WTC11 (cell line): ENCODE data around the gene KLK1. TPM values are rescaled to one million over a fixed set of nuclear protein-coding genes. Genes with fewer than 3 reads are reported as not detected.

Experiments used
- ATAC-seq: fragments of 200-7000 bp; cut with Tn5 transposase; 2 replicates; pipeline ENCODE4 v1.10.0; 2021; ENCODE audit warnings: mild to moderate bottlenecking, moderate library complexity
- CTCF ChIA-PET: fragments of 300-600 bp; sonication (Branson Sonifier 250); formaldehyde crosslinking; loops from one replicate; lab custom pipeline; 2021; ENCODE audit warnings: antibody characterized with exemption; lab: Charles Lee
- POLR2A ChIA-PET: fragments of 350-600 bp; sonication (Branson Sonifier 250); formaldehyde crosslinking; loops from one replicate; lab custom pipeline; 2021; ENCODE audit warnings: antibody characterized with exemption; lab: Charles Lee
- DNase-seq: peaks from one replicate; pipeline ENCODE4 v3.0.0; 2021; ENCODE audit warnings: low spot score
- H3K27ac Mint-ChIP-seq: 2 replicates; pipeline ENCODE4 v1.8.0; 2021; ENCODE audit warnings: mixed read lengths
- H3K27me3 Mint-ChIP-seq: 2 replicates; pipeline ENCODE4 v1.8.0; 2021; ENCODE audit warnings: low read depth, mild to moderate bottlenecking, moderate library complexity, mixed read lengths
- H3K36me3 Mint-ChIP-seq: 2 replicates; pipeline ENCODE4 v1.8.0; 2021; ENCODE audit warnings: mixed read lengths
- H3K4me1 Mint-ChIP-seq: 2 replicates; pipeline ENCODE4 v1.8.0; 2022; ENCODE audit warnings: mixed read lengths
- H3K4me3 Mint-ChIP-seq: 2 replicates; pipeline ENCODE4 v1.8.0; 2021; ENCODE audit warnings: mild to moderate bottlenecking, moderate library complexity, mixed read lengths
- H3K9me3 Mint-ChIP-seq: 2 replicates; pipeline ENCODE4 v1.8.0; 2021; ENCODE audit warnings: mixed read lengths
- AR ChIP-seq: fragments of 250-450 bp; sonication (Bioruptor Pico); IDR thresholded peaks from 2 replicates; pipeline ENCODE4 v1.9.0; 2021; ENCODE audit warnings: mild to moderate bottlenecking
- ATF1 ChIP-seq: sonication (generic); formaldehyde crosslinking; IDR thresholded peaks from 2 replicates; pipeline ENCODE4 v1.8.1; 2023; ENCODE audit warnings: mild to moderate bottlenecking, moderate library complexity, missing genetic modification reagents
- ATF2 ChIP-seq: sonication (generic); formaldehyde crosslinking; IDR thresholded peaks from 2 replicates; pipeline ENCODE4 v1.8.1; 2022; ENCODE audit warnings: low read depth, missing genetic modification reagents, borderline replicate concordance
- ELF4 ChIP-seq: sonication (generic); formaldehyde crosslinking; IDR thresholded peaks from 2 replicates; pipeline ENCODE4 v1.8.1; 2022; ENCODE audit warnings: low read depth, mild to moderate bottlenecking, moderate library complexity, missing genetic modification reagents
- ERG ChIP-seq: fragments of 250-450 bp; sonication (Bioruptor Pico); IDR thresholded peaks from 2 replicates; pipeline ENCODE4 v1.8.0; 2021; ENCODE audit warnings: mild to moderate bottlenecking
- KAT7 ChIP-seq: sonication (generic); formaldehyde crosslinking; IDR thresholded peaks from 2 replicates; pipeline ENCODE4 v1.8.1; 2023; ENCODE audit warnings: missing genetic modification reagents, mild to moderate bottlenecking, borderline replicate concordance
- MAX ChIP-seq: sonication (generic); formaldehyde crosslinking; IDR thresholded peaks from 2 replicates; pipeline ENCODE4 v1.8.0; 2022; ENCODE audit warnings: mild to moderate bottlenecking, missing genetic modification reagents
- MXD4 ChIP-seq: fragments of 250-450 bp; sonication (Bioruptor Pico); IDR thresholded peaks from 2 replicates; pipeline ENCODE4 v1.8.0; 2021; ENCODE audit warnings: mild to moderate bottlenecking, moderate library complexity, borderline replicate concordance
- MYBL2 ChIP-seq: sonication (generic); formaldehyde crosslinking; IDR thresholded peaks from 2 replicates; pipeline ENCODE4 v1.8.1; 2023; ENCODE audit warnings: mild to moderate bottlenecking, moderate library complexity, missing genetic modification reagents
- NR3C1 ChIP-seq: sonication (generic); formaldehyde crosslinking; conservative IDR thresholded peaks from 2 replicates; pipeline ENCODE4 v1.8.1; 2023; ENCODE audit warnings: low read depth, mild to moderate bottlenecking, missing genetic modification reagents
- PREB ChIP-seq: sonication (generic); formaldehyde crosslinking; IDR thresholded peaks from 2 replicates; pipeline ENCODE4 v1.8.1; 2022; ENCODE audit warnings: mild to moderate bottlenecking, missing genetic modification reagents, moderate library complexity, borderline replicate concordance
- PRRX2 ChIP-seq: fragments of 250-450 bp; sonication (Bioruptor Pico); IDR thresholded peaks from 2 replicates; pipeline ENCODE4 v1.8.0; 2021; ENCODE audit warnings: mild to moderate bottlenecking
- SMAD3 ChIP-seq: sonication (generic); formaldehyde crosslinking; IDR thresholded peaks from 2 replicates; pipeline ENCODE4 v1.8.0; 2022; ENCODE audit warnings: missing genetic modification reagents, mild to moderate bottlenecking, borderline replicate concordance
- SP1 ChIP-seq: sonication (generic); formaldehyde crosslinking; conservative IDR thresholded peaks from 2 replicates; pipeline ENCODE4 v1.8.1; 2022; ENCODE audit warnings: missing genetic modification reagents
- TCF7 ChIP-seq: sonication (generic); formaldehyde crosslinking; IDR thresholded peaks from 2 replicates; pipeline ENCODE4 v1.8.0; 2022; ENCODE audit warnings: mild to moderate bottlenecking, low read depth, missing genetic modification reagents, moderate library complexity
- USF2 ChIP-seq: sonication (generic); formaldehyde crosslinking; IDR thresholded peaks from 2 replicates; pipeline ENCODE4 v1.8.1; 2023; ENCODE audit warnings: mild to moderate bottlenecking, missing genetic modification reagents, moderate library complexity
- ZNF138 ChIP-seq: sonication (generic); formaldehyde crosslinking; conservative IDR thresholded peaks from 2 replicates; pipeline ENCODE4 v1.8.1; 2022; ENCODE audit warnings: mild to moderate bottlenecking, moderate library complexity, missing genetic modification reagents
- ZNF219 ChIP-seq: sonication (generic); formaldehyde crosslinking; IDR thresholded peaks from 2 replicates; pipeline ENCODE4 v1.8.0; 2023; ENCODE audit warnings: missing genetic modification reagents, mild to moderate bottlenecking, borderline replicate concordance
- ZNF423 ChIP-seq: fragments of 250-450 bp; sonication (Bioruptor Pico); IDR thresholded peaks from 2 replicates; pipeline ENCODE4 v2.1.2; 2022; ENCODE audit warnings: mild to moderate bottlenecking, moderate library complexity
- total RNA-seq: library from RNA; stranded (reverse); gene quantifications from 3 replicates; pipeline ENCODE4 v1.2.3, GENCODE V29; 2021

Gene KLK1
- total RNA-seq, 1 experiment from 2014 or later: 3.9 TPM

GRCh38 chr19:50830266-50831025 lies 6.9 kb upstream of the KLK1 start:
- H3K4me3 Mint-ChIP-seq: no peak overlapping the region
- TF ChIP-seq NR3C1 (CRISPR knock-in tag): no peak
- no peak for TF ChIP-seq TCF7 (CRISPR knock-in tag)
- TF ChIP-seq ZNF138 (CRISPR knock-in tag): no peak
- no peaks in the 10 kb centered on the region for H3K9me3 Mint-ChIP-seq
- ChIA-PET POLR2A (no interaction called here), CTCF (interaction anchor here (0.9 to 1.4 kb wide), 3 partner anchors 10 to 274 kb away, joined by 3 read pairs; no protein-coding TSS in a partner anchor)
- H3K27me3 Mint-ChIP-seq: peaks cover 55% of the 10 kb centered on the region
- DNase-seq: no peak
- ATAC-seq: no peak; the same call in 1 of the 2 replicates
- no peak overlapping the region for H3K27ac Mint-ChIP-seq
- no peaks in the 10 kb centered on the region for H3K36me3 Mint-ChIP-seq
- peaks cover 3% of the 10 kb centered on the region; the same call in 1 of the 2 replicates for H3K4me1 Mint-ChIP-seq

- H3K4me3 Mint-ChIP-seq: no peak overlapping the region
- no peaks in the 10 kb centered on the region for H3K36me3 Mint-ChIP-seq
- ChIA-PET POLR2A (no interaction called here), CTCF (interaction anchor here (0.9 to 1.4 kb wide), 3 partner anchors 9 to 274 kb away, joined by 3 read pairs; no protein-coding TSS in a partner anchor)
- ATAC-seq: no peak
- peaks cover 55% of the 10 kb centered on the region for H3K27me3 Mint-ChIP-seq
- no peaks in the 10 kb centered on the region for H3K9me3 Mint-ChIP-seq
- peaks cover 3% of the 10 kb centered on the region; the same call in 1 of the 2 replicates for H3K4me1 Mint-ChIP-seq
- no peak overlapping the region for H3K27ac Mint-ChIP-seq
- no peak for TF ChIP-seq KAT7
- no peak for TF ChIP-seq USF2 (CRISPR knock-in tag)
- no peak for TF ChIP-seq SP1 (CRISPR knock-in tag)
- no peak for DNase-seq
Measured at GRCh38 chr19:50829801-50830200, 6.2 kb upstream of the KLK1 start.

- DNase-seq (no peak), ATAC-seq (no peak)
- Mint-ChIP-seq H3K27me3 (peaks cover 56% of the 10 kb centered on the region), H3K36me3 (no peaks in the 10 kb centered on the region), H3K4me3 (no peak overlapping the region), H3K9me3 (no peaks in the 10 kb centered on the region), H3K4me1 (peaks cover 3% of the 10 kb centered on the region; the same call in 1 of the 2 replicates), H3K27ac (no peak overlapping the region)
- POLR2A ChIA-PET: no interaction called here
- no peak for TF ChIP-seq ATF2 (CRISPR knock-in tag)
- CTCF ChIA-PET: no interaction called here
Measured at GRCh38 chr19:50827476-50827875, 3.9 kb upstream of the KLK1 start.

GRCh38 chr19:50826492-50827240 lies 3.1 kb upstream of the KLK1 start:
- no peaks in the 10 kb centered on the region for H3K9me3 Mint-ChIP-seq
- peaks cover 3% of the 10 kb centered on the region; the same call in 1 of the 2 replicates for H3K4me1 Mint-ChIP-seq
- peaks cover 62% of the 10 kb centered on the region for H3K27me3 Mint-ChIP-seq
- H3K36me3 Mint-ChIP-seq: no peaks in the 10 kb centered on the region
- CTCF ChIA-PET: no interaction called here
- H3K27ac Mint-ChIP-seq: no peak overlapping the region
- POLR2A ChIA-PET: no interaction called here
- no peak for ATAC-seq
- no peak overlapping the region for H3K4me3 Mint-ChIP-seq
- no peak for DNase-seq
- TF ChIP-seq SP1 (CRISPR knock-in tag) (no peak), ATF1 (CRISPR knock-in tag) (no peak), ZNF423 (CRISPR knock-in tag) (no peak), ERG (no peak), MAX (CRISPR knock-in tag) (no peak), MXD4 (no peak), PREB (CRISPR knock-in tag) (no peak), AR (CRISPR knock-in tag) (no peak), MYBL2 (CRISPR knock-in tag) (no peak), ELF4 (CRISPR knock-in tag) (no peak), PRRX2 (CRISPR knock-in tag) (no peak), SMAD3 (CRISPR knock-in tag) (no peak), ZNF219 (CRISPR knock-in tag) (no peak)
